HepG2 (cell line): ENCODE results near the gene SGPP1. TPM values are rescaled to one million over a fixed set of nuclear protein-coding genes. Genes with fewer than 3 reads are reported as not detected.

Experiments used
- MLLT10 ChIP-seq: sonication (generic); formaldehyde crosslinking; IDR thresholded peaks from 2 replicates; pipeline ENCODE4 v1.4.0; 2020; ENCODE audit warnings: missing genetic modification reagents
- PHF21A ChIP-seq: sonication (generic); formaldehyde crosslinking; IDR thresholded peaks from 2 replicates; pipeline ENCODE4 v1.5.0; 2020; ENCODE audit warnings: mild to moderate bottlenecking, missing genetic modification reagents
- PHF5A ChIP-seq: IDR thresholded peaks from one replicate; pipeline ENCODE4 v1.6.1; 2018; ENCODE audit warnings: low read depth, missing genetic modification reagents; ENCODE audit not compliant: unreplicated experiment
- SP2 ChIP-seq: sonication (generic); formaldehyde crosslinking; IDR thresholded peaks from 2 replicates; pipeline ENCODE4 v1.5.1; 2020; ENCODE audit warnings: mild to moderate bottlenecking, missing genetic modification reagents
- ZNF292 ChIP-seq: sonication (generic); formaldehyde crosslinking; IDR thresholded peaks from 2 replicates; pipeline ENCODE4 v1.8.1; 2022; ENCODE audit warnings: mild to moderate bottlenecking, low read depth, missing genetic modification reagents, borderline replicate concordance
- polyA plus RNA-seq, 8 experiments: library from polyadenylated mRNA; depleted of rRNA in 3 of 8; stranded (reverse) in 7 of 8; unstranded in 1 of 8; fragments of >200 nt; fragmentation: Illumina TruSeq in 4 of 8; extraction: Trizol in 4 of 8; gene quantifications; 2 replicates each; pipeline versions ENCODE4 v1.2.1 to v1.2.3, GENCODE V29; 2011 to 2016; ENCODE audit warnings: low read depth in 4 of 8, missing spikeins in 1 of 8, mixed read lengths in 1 of 8; ENCODE audit not compliant: insufficient read depth in 1 of 8
- total RNA-seq, 5 experiments: library from RNA; depleted of rRNA; stranded (reverse); fragments of >200 nt; fragmentation: Illumina TruSeq; extraction: Trizol; gene quantifications; 2 replicates each; pipeline ENCODE4 v1.2.3, GENCODE V29; 2016; ENCODE audit warnings: low read depth in 1 of 5
- TF ChIP-seq, protein P1 (sequence below): sonication (generic); formaldehyde crosslinking; IDR thresholded peaks from 2 replicates; pipeline ENCODE4 v1.5.0; 2020; ENCODE audit warnings: missing genetic modification reagents
- TF ChIP-seq, protein P2 (sequence below): sonication (generic); formaldehyde crosslinking; IDR thresholded peaks from 2 replicates; pipeline ENCODE4 v1.4.0; 2020; ENCODE audit warnings: mild to moderate bottlenecking, low read depth, missing genetic modification reagents
- TF ChIP-seq, protein P3 (sequence below): IDR thresholded peaks from 2 replicates; pipeline ENCODE4 v1.6.1; 2016; ENCODE audit warnings: missing compliant biosample characterization, missing genetic modification reagents, borderline replicate concordance
- TF ChIP-seq, protein P4 (sequence below), 2 experiments: sonication (generic) in 1 of 2; formaldehyde crosslinking in 1 of 2; IDR thresholded peaks; 2 replicates each; pipeline versions ENCODE4 v1.4.0 to v1.6.1; 2018 to 2020; ENCODE audit warnings: missing genetic modification reagents in 2 of 2, borderline replicate concordance in 1 of 2, low read depth in 1 of 2, mild to moderate bottlenecking in 1 of 2, missing biosample characterization in 1 of 2
- TF ChIP-seq, protein P5 (sequence below): sonication (generic); formaldehyde crosslinking; IDR thresholded peaks from 2 replicates; pipeline ENCODE4 v1.4.0; 2020; ENCODE audit warnings: missing genetic modification reagents
- TF ChIP-seq, protein P6 (sequence below): sonication (generic); formaldehyde crosslinking; IDR thresholded peaks from 2 replicates; pipeline ENCODE4 v1.5.0; 2020; ENCODE audit warnings: mild to moderate bottlenecking, missing genetic modification reagents, borderline replicate concordance
- TF ChIP-seq, protein P7 (sequence below): sonication (generic); formaldehyde crosslinking; IDR thresholded peaks from 2 replicates; pipeline ENCODE4 v1.9.0; 2021; ENCODE audit warnings: missing genetic modification reagents, borderline replicate concordance

Gene SGPP1
- total and polyA plus RNA-seq, 2 of the 13 experiments (the other 11 are each of a cell fraction or from before 2014, with no cell fraction given) = 6.4 to 6.8 TPM

DNA sequence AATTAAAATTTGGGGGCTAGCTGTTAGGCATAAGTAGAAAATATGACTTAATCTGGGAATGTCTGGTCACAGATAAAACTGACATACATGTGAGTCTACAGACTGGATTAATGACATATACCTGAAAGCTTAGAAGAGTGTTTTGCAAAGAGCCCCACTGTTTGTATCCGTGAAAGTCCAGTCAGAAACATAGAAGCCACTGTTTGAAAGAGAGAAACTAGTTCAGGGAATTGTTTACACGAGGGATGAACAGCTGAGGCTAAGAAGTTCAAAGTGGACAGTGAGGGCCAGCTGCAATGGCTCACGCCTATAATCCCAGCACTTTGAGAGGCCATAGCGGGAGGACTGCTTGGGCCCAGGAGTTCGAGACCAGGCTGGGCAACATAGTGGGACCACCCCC, 36.2 kb upstream of the SGPP1 start (continued):
- peak; percentile 49; the same call in 1 of the 2 replicates for TF ChIP-seq PHF21A (CRISPR knock-in tag)
- TF ChIP-seq MLLT10 (CRISPR knock-in tag) = no peak
- TF ChIP-seq, protein P1, sequence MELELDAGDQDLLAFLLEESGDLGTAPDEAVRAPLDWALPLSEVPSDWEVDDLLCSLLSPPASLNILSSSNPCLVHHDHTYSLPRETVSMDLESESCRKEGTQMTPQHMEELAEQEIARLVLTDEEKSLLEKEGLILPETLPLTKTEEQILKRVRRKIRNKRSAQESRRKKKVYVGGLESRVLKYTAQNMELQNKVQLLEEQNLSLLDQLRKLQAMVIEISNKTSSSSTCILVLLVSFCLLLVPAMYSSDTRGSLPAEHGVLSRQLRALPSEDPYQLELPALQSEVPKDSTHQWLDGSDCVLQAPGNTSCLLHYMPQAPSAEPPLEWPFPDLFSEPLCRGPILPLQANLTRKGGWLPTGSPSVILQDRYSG = no peak
- TF ChIP-seq, protein P2, sequence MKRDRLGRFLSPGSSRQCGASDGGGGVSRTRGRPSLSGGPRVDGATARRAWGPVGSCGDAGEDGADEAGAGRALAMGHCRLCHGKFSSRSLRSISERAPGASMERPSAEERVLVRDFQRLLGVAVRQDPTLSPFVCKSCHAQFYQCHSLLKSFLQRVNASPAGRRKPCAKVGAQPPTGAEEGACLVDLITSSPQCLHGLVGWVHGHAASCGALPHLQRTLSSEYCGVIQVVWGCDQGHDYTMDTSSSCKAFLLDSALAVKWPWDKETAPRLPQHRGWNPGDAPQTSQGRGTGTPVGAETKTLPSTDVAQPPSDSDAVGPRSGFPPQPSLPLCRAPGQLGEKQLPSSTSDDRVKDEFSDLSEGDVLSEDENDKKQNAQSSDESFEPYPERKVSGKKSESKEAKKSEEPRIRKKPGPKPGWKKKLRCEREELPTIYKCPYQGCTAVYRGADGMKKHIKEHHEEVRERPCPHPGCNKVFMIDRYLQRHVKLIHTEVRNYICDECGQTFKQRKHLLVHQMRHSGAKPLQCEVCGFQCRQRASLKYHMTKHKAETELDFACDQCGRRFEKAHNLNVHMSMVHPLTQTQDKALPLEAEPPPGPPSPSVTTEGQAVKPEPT (CRISPR knock-in tag) = no peak
- TF ChIP-seq, protein P3, sequence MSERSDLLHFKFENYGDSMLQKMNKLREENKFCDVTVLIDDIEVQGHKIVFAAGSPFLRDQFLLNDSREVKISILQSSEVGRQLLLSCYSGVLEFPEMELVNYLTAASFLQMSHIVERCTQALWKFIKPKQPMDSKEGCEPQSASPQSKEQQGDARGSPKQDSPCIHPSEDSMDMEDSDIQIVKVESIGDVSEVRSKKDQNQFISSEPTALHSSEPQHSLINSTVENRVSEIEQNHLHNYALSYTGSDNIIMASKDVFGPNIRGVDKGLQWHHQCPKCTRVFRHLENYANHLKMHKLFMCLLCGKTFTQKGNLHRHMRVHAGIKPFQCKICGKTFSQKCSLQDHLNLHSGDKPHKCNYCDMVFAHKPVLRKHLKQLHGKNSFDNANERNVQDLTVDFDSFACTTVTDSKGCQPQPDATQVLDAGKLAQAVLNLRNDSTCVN (CRISPR knock-in tag) = no peak
- TF ChIP-seq ZNF292 (CRISPR knock-in tag) = peak; percentile 34; the same call in 1 of the 2 replicates
- TF ChIP-seq PHF5A (CRISPR knock-in tag) = no peak
- TF ChIP-seq, protein P4, sequence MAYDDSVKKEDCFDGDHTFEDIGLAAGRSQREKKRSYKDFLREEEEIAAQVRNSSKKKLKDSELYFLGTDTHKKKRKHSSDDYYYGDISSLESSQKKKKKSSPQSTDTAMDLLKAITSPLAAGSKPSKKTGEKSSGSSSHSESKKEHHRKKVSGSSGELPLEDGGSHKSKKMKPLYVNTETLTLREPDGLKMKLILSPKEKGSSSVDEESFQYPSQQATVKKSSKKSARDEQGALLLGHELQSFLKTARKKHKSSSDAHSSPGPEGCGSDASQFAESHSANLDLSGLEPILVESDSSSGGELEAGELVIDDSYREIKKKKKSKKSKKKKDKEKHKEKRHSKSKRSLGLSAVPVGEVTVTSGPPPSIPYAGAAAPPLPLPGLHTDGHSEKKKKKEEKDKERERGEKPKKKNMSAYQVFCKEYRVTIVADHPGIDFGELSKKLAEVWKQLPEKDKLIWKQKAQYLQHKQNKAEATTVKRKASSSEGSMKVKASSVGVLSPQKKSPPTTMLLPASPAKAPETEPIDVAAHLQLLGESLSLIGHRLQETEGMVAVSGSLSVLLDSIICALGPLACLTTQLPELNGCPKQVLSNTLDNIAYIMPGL (CRISPR knock-in tag; IDR thresholded peaks at IDR 0.05; ENCODE audit: borderline replicate concordance in 1 of 2, low read depth in 1 of 2) = peak in 1 of 2 experiments; percentile 43; a peak in 1 of 4 replicates
- TF ChIP-seq, protein P5, sequence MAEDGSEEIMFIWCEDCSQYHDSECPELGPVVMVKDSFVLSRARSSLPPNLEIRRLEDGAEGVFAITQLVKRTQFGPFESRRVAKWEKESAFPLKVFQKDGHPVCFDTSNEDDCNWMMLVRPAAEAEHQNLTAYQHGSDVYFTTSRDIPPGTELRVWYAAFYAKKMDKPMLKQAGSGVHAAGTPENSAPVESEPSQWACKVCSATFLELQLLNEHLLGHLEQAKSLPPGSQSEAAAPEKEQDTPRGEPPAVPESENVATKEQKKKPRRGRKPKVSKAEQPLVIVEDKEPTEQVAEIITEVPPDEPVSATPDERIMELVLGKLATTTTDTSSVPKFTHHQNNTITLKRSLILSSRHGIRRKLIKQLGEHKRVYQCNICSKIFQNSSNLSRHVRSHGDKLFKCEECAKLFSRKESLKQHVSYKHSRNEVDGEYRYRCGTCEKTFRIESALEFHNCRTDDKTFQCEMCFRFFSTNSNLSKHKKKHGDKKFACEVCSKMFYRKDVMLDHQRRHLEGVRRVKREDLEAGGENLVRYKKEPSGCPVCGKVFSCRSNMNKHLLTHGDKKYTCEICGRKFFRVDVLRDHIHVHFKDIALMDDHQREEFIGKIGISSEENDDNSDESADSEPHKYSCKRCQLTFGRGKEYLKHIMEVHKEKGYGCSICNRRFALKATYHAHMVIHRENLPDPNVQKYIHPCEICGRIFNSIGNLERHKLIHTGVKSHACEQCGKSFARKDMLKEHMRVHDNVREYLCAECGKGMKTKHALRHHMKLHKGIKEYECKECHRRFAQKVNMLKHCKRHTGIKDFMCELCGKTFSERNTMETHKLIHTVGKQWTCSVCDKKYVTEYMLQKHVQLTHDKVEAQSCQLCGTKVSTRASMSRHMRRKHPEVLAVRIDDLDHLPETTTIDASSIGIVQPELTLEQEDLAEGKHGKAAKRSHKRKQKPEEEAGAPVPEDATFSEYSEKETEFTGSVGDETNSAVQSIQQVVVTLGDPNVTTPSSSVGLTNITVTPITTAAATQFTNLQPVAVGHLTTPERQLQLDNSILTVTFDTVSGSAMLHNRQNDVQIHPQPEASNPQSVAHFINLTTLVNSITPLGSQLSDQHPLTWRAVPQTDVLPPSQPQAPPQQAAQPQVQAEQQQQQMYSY (CRISPR knock-in tag) = no peak
- TF ChIP-seq, protein P6, sequence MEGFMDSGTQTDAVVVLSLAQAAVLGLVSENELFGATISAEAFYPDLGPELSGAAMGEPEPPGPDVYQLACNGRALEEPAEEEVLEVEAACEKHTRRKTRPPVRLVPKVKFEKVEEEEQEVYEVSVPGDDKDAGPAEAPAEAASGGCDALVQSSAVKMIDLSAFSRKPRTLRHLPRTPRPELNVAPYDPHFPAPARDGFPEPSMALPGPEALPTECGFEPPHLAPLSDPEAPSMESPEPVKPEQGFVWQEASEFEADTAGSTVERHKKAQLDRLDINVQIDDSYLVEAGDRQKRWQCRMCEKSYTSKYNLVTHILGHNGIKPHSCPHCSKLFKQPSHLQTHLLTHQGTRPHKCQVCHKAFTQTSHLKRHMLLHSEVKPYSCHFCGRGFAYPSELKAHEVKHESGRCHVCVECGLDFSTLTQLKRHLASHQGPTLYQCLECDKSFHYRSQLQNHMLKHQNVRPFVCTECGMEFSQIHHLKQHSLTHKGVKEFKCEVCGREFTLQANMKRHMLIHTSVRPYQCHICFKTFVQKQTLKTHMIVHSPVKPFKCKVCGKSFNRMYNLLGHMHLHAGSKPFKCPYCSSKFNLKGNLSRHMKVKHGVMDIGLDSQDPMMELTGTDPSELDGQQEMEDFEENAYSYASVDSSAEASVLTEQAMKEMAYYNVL (CRISPR knock-in tag) = no peak
- no peak for TF ChIP-seq SP2 (CRISPR knock-in tag)
- TF ChIP-seq, protein P7, sequence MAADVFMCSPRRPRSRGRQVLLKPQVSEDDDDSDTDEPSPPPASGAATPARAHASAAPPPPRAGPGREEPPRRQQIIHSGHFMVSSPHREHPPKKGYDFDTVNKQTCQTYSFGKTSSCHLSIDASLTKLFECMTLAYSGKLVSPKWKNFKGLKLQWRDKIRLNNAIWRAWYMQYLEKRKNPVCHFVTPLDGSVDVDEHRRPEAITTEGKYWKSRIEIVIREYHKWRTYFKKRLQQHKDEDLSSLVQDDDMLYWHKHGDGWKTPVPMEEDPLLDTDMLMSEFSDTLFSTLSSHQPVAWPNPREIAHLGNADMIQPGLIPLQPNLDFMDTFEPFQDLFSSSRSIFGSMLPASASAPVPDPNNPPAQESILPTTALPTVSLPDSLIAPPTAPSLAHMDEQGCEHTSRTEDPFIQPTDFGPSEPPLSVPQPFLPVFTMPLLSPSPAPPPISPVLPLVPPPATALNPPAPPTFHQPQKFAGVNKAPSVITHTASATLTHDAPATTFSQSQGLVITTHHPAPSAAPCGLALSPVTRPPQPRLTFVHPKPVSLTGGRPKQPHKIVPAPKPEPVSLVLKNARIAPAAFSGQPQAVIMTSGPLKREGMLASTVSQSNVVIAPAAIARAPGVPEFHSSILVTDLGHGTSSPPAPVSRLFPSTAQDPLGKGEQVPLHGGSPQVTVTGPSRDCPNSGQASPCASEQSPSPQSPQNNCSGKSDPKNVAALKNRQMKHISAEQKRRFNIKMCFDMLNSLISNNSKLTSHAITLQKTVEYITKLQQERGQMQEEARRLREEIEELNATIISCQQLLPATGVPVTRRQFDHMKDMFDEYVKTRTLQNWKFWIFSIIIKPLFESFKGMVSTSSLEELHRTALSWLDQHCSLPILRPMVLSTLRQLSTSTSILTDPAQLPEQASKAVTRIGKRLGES (CRISPR knock-in tag) = no peak
